H1 (cell line): ENCODE results near the gene MBOAT1.

Experiments used
- YY1 ChIP-seq: IDR thresholded peaks from 2 replicates; pipeline ENCODE4 v1.6.1; 2011; ENCODE audit warnings: low read depth, mild to moderate bottlenecking, low read length
- TF ChIP-seq, protein P1 (sequence below), 3 experiments: IDR thresholded peaks; 1 replicate in 2 of 3; 2 replicates in 1 of 3; pipeline versions ENCODE4 v1.5.1 to v1.6.1; 2011; ENCODE audit warnings: low read length in 3 of 3, mild to moderate bottlenecking in 3 of 3, inconsistent platforms in 2 of 3, low read depth in 1 of 3, moderate library complexity in 1 of 3; ENCODE audit not compliant: insufficient read depth in 1 of 3; ENCODE audit errors: control extremely low read depth in 1 of 3

GRCh38 chr6:20092071-20092566 lies 120.2 kb downstream of the MBOAT1 start:
- TF ChIP-seq YY1, result no peak
- TF ChIP-seq, protein P1, sequence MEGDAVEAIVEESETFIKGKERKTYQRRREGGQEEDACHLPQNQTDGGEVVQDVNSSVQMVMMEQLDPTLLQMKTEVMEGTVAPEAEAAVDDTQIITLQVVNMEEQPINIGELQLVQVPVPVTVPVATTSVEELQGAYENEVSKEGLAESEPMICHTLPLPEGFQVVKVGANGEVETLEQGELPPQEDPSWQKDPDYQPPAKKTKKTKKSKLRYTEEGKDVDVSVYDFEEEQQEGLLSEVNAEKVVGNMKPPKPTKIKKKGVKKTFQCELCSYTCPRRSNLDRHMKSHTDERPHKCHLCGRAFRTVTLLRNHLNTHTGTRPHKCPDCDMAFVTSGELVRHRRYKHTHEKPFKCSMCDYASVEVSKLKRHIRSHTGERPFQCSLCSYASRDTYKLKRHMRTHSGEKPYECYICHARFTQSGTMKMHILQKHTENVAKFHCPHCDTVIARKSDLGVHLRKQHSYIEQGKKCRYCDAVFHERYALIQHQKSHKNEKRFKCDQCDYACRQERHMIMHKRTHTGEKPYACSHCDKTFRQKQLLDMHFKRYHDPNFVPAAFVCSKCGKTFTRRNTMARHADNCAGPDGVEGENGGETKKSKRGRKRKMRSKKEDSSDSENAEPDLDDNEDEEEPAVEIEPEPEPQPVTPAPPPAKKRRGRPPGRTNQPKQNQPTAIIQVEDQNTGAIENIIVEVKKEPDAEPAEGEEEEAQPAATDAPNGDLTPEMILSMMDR (IDR thresholded peaks at IDR 0.05; ENCODE audit: control extremely low read depth in 1 of 3, insufficient read depth in 1 of 3, low read depth in 1 of 3, low read length in 3 of 3), result peak in 2 of 3 experiments; percentile 32 to 73; a peak in 2 of 4 replicates
